ENCODE results near the gene PCDHGA3.

DNA sequence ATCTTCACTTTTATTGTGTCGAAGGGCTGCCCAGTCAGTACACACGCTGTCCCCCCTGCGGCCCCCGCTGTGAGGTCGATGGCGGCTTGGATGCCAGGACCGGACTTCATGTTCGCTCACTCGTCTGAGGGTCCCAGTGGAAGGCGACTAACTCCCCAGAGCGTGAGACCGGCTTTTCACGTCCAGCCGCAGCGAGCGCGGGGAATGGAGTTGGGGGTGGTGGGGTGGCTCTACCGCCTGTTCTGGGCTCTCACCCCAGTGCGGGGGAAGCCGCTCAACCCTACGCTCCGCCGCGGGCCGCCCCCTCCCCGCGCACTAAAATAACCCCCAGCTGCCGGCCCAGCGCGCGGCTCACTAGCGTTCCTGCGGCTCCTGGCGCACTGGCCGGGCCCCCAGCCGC, 39.9 kb upstream of the PCDHGA3 start, which contains the start of gene SLC25A2:
- TF ChIP-seq ZNF362 (tag by site-specific recombination; IDR thresholded peaks at IDR 0.05) = no peak
- no peak for TF ChIP-seq ZNF274 (IDR thresholded peaks at IDR 0.05; ENCODE audit: low read length)
- no peak for TF ChIP-seq ZNF274 (tag by site-specific recombination; IDR thresholded peaks at IDR 0.05; ENCODE audit: borderline replicate concordance)
- no peak for TF ChIP-seq ZNF777 (tag by site-specific recombination; IDR thresholded peaks at IDR 0.05; ENCODE audit: borderline replicate concordance)

Measured in HEK293 (cell line).